Hematopoietic multipotent progenitor cell treated with erythropoietin and hydrocortisone succinate and interleukin-3 and kit ligand, for 15 days (in vitro differentiated cells): ENCODE results near the gene RFC1.
"Not testable (repeated sequence)": the region's sequence is repeated elsewhere in the genome, so short reads cannot be mapped to it uniquely, and the experiment has no call there.

Source experiments
- DNase-seq: peaks from one replicate; pipeline ENCODE4 v3.0.0-alpha.2; 2015; ENCODE audit warnings: low spot score

Gene RFC1

DNA sequence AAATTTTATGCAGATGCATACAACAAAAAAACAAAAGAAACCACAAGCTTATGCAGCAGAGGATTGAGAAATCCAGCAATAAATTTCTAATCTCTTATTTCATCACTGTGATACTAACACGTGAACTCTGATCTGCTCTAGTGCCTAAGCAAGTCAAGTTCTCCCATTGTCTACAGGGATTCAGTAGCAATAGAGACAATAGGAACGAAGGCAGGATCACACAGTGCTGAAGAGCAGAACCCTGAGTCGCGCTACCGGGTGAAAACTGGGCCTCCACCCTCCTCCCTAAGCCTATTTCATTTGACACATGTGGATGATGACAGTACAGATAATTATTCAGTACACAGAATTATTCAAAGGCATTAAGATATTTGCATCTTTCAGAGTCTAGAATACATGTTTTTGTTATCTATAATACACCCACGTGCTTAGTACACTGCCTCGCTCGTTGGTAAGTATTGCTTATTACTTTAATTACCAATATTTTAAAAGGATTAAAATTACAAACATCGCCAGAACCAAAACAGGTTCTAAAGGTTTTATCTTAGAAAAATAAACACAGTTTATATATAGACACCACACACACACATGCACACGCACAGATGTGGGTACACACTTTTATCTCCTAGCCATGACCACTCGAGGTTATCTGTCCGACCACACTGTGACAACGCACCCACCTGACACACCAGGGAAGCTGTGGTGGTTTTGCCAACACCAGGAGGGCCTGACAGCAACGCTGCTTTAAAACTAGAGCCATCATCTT is 60.1 kb downstream of the RFC1 start:
- DNase-seq = peak; percentile 42

DNA sequence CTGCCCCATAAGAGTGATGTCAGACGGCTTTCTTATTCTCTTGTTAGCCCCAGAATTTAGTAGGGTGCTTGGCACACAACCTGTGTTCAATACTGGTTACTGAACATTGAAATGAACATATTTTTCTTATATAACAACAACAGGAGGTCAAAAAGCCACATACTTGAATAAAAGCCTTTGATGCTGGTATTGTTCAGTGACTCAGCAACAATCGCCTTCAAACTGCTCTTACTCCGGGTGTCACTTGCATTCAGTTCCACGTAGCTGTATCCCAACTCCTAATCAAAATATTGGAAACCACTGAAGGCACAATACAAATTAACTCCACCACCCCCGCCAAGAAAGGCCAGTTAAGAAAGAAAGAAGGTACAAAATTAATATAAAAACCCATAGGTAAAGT is 61.5 kb downstream of the RFC1 start:
- no peak for DNase-seq

DNA sequence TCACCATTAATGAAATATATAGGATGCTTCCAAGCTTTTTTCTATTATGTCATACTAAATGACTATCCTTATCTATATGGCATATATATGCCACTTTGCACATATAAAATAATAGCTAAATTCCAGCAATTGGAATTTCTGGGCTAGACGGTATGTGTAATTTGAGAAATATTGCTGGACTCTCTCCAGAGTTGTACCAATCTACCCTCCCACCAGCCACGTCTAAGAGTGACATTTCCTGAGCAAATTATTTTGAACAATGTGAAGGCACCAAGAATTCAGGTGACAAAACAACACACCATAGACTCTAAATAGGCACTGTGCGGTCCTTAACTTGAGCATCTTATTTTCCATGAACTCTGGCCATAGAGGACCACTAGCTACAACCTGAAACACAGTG is 62.3 kb downstream of the RFC1 start:
- DNase-seq = no peak

- DNase-seq = no peak
Measured at GRCh38 chr4:39302901-39303300, 63.3 kb downstream of the RFC1 start.

DNA sequence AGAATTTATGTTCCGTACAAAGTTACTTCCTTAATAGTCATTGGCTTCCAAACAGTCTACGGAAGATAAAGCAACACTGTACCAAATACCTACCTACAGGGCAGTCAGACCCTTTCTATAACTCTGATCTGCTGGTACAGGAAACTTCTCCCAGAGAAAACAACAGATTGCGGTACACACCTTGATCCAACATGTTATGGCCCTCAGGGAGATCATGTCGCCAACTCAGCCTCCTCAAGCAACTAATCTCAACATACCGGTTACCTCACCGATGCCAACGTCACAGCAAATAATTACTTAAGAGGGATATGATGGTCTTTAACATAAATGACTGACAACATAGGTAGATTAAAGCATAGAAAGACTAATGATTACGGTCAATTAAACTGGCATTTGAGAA is 70.4 kb downstream of the RFC1 start:
- DNase-seq = no peak

DNA sequence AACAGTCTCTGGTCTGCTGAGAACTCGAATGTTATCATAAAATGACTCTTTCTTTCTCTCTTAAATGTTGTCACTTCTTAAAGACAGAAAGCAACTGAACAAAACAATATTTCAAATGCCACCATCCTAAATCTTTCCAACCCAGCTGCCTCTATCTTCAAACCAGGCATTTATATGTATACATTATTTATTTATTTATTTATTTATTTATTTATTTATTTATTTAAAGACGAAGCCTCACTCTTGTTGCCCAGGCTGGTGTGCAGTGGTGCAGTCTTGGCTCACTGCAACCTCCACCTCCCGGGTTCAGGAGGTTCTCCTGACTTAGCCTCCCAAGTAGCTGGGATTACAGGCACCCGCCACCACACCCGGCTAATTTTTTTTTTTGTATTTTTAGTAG is 73.7 kb downstream of the RFC1 start:
- DNase-seq = not testable (repeated sequence)

GRCh38 chr4:39291686-39292085 is 74.5 kb downstream of the RFC1 start:
- no peak for DNase-seq

- DNase-seq = no peak
Measured at GRCh38 chr4:39287223-39287622, 78.9 kb downstream of the RFC1 start.

GRCh38 chr4:39286263-39286662 is 79.9 kb downstream of the RFC1 start:
- DNase-seq = no peak

- DNase-seq = no peak
Measured at GRCh38 chr4:39285853-39286252, 80.3 kb downstream of the RFC1 start.

GRCh38 chr4:39285111-39285795 is 80.9 kb downstream of the RFC1 start:
- no peak for DNase-seq

- no peak for DNase-seq
Measured at GRCh38 chr4:39280770-39281169, 85.4 kb downstream of the RFC1 start.

DNA sequence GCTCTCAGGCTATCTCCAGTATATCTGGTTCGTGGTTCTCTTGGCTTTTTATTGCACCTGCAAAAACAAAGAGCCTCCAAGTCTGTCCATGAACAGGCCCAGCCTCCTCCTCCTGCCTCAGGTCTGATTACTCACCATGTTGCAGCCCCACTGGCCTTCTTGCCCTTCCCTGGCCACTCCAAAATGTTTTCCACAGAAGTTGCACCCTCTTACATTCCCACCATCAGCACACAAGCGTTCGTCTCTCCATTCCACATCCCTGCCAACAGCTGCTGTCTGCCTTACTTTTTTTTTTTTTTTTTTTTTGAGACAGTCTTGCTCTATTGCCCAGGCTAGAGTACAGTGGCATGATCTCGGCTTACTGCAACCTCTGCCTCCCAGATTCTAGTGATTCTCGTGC is 86.7 kb downstream of the RFC1 start:
- DNase-seq = no peak

DNA sequence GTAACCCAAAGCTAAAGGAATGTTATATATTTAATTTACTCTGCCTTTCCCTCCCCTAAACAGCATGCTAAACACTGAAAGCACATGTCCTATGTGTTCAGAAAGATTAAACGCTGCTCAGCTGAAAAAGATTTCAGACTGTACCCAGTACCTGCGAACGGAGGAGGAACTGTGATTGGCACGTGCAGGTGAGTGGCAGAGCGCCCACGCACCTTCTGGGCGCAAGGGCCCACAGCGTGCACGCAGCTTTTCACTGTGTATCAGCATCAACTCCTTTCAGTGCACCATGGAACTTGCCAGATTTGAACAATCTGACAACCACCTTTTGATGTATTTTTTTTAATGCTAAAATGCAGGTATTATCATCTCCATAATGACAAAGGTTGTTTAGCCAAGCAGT is 87.7 kb downstream of the RFC1 start:
- no peak for DNase-seq

- DNase-seq = not testable (repeated sequence)
Measured at GRCh38 chr4:39277661-39278060, 88.5 kb downstream of the RFC1 start.

GRCh38 chr4:39274503-39274902 is 91.7 kb downstream of the RFC1 start:
- no peak for DNase-seq

DNA sequence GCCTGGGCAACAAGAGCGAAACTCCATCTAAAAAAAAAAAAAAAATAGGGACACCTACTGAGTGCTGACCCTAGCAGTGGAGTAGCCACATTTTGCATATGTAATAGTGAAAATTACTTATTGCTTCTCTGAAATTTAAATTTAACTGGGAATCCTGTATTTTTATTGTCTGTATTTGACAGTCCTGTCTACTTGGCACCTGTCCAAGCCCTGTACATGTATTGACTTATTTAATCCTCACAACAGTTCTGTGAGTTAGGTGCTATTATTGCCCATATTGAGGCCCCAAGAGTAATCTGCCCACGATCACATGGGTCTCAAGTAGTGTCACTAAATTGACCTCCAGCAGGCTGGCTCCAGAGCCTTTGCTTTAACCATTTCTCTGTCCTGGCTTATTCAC is 102.3 kb downstream of the RFC1 start:
- DNase-seq = peak; percentile 24

DNA sequence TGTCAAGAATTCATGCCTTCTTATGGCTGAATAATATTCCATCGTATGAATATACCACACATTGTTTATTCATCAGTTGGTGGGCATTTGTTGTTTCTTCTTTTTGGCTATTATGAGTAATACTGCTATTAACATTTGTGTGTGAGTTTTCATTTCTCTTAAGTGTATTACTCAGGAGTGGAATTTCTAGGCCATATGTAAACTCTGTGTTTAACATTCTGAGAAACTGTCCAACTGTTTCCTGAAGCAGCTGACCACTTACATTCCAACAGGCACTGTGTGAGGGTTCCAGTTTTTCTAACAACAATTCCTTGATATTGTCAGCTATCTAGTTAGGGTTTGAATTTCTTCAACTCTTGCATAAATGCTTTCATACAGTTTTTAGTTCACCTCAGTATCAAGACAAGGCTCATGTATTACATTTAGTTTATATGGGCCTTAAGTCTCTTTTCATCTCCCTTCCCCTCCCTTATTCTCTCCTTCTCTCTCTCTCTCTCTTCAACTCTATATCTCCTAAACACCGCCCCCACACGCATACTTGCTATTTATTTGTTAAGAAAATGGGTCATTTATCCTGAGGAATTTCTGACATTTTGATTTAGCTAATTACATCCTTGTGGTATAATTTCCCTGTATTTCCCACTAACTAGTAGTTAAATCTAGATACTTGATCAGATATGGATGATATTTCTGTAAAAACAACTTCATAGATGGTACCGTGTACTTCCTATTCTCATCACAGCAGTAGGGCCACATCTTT is 106.4 kb downstream of the RFC1 start:
- no peak for DNase-seq

DNA sequence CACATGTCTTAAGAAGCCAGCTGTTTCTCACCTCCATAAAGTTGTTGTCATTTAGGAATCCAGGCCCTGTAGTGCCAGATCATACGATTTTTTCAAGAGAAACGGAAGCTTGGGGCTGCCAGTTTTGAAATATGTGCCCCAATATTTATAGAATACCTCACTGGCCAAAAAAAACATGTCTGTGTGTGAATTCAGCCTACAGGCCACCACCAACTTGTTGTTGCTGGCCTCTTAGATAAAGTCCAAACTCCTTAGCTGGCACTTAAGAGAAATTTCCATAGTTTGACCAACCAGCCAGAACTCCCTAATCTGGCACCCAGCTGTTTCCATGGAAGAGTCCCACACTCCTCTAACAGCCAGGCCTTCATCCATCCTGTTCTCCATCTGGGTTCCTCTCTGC is 109.7 kb downstream of the RFC1 start:
- no peak for DNase-seq

- DNase-seq = no peak
Measured at GRCh38 chr4:39255871-39256270, 110.3 kb downstream of the RFC1 start.

- DNase-seq = no peak
Measured at GRCh38 chr4:39255266-39255665, 110.9 kb downstream of the RFC1 start.

GRCh38 chr4:39243462-39243861 is 122.7 kb downstream of the RFC1 start:
- DNase-seq = no peak
